HG03469 (cell line): ENCODE measurements around the gene CD300A.

Experiments
- ATAC-seq: cut with Tn5 transposase; IDR thresholded peaks from one replicate; pipeline ENCODE4 v1.9.1; 2021; ENCODE audit warnings: mild to moderate bottlenecking, moderate library complexity, moderate number of reproducible peaks; ENCODE audit not compliant: unreplicated experiment

Gene CD300A

GRCh38 chr17:74439691-74440567, 26.5 kb upstream of the CD300A start:
- no peak for ATAC-seq

DNA sequence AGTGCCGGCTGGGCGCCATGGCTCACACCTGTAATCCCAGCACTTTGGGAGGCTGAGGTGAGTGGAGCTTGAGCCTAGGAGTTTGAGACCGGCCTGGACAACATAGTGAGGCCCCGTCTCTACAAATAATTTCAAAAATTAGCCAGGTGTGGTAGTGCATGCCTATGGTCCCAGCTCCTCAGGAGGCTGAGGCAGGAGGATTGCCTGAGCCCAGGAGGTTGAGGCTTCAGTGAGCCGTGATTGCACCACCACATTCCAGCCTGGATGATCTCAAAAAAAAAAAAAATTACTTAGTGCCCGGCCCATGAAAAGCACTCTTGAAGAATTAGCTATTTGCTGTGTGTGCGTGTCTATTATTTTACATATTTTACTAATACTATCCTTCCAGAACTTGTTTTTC, 24.9 kb upstream of the CD300A start:
- no peak for ATAC-seq

DNA sequence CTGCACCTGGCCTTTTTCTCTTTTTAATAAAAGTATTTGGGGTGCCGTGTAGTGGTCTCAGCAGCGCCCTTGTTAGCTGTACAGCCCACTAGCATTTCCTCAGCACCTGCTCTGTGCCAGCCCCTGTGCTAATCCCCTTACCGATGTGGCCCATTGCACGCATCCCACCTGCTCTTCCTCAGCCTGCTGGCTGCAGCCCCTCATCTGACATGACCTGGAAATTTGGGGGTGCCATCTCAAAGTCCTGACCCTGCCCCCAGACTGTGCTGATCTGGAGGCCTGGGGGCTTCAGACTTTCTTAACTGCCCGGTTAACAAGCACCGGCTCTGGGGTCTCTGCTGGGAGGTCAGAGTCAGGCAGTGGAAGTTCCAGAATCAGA, 24.2 kb upstream of the CD300A start:
- no peak for ATAC-seq

- ATAC-seq = no peak
Measured at GRCh38 chr17:74442670-74443515, 23.5 kb upstream of the CD300A start.

GRCh38 chr17:74443516-74444296, 22.7 kb upstream of the CD300A start:
- no peak for ATAC-seq

DNA sequence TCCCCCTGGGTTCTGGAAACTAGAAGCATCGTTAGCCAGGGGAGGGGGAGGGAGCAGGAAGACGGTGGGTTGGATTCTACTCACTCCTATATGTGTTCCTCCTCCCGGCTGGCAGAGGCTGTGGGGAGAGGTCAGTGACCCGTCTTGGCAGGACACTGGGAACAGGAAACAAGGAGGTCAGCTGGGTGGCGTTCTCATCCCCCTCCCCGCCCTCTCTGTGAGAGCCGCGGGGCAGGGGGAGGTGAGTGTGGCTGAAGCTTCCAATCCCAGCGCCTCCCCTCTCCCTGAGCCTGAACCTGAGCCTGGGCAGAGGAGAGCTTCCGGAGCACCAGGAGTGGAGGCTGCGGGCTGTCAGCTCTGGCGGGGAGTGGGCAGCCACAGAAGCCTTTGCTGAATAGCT, 22.0 kb upstream of the CD300A start:
- ATAC-seq = no peak

GRCh38 chr17:74445158-74445557, 21.3 kb upstream of the CD300A start:
- no peak for ATAC-seq

- ATAC-seq = no peak
Measured at GRCh38 chr17:74446551-74447500, 19.6 kb upstream of the CD300A start.

GRCh38 chr17:74447628-74448159, 18.7 kb upstream of the CD300A start:
- no peak for ATAC-seq

DNA sequence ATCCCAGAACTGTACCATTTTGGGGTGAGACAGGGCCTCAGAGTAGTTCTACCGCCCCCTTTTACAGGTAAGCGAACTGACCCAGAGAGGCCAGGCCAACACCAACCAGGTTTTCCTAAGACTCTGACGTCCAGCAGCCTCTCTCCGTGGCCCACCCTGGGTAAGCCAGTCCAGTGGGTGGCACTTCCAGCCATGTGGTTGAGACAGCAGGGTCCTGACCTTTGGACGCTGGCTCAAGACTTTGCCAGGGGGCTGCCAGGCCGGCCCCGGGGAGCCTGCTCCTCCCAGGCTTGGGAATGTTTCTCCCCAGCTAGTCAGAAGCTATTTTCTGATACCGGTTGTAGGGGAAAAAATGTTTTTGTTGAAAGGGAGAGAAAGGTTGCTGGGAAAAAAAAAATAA, 17.7 kb upstream of the CD300A start:
- no peak for ATAC-seq

DNA sequence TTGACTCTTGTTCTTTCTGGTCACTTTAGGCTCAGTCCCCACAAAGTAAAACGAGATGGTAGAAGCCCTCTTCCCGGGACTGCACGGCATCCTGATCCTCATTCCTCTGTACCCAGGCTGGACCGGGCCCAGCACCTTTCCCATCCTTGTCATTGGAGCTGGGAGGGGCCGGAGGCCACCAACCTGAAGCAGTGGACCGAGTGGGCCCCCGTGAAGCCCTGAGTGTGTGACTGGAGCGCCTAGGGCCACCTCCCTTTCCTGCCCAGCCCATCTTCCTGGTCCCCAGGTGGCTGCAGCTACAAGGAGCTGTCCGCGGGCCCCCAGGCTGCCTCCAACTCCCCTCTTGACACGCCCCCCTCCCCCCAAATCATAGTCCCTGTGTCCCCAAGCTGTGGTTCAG, 17.1 kb upstream of the CD300A start:
- no peak for ATAC-seq

DNA sequence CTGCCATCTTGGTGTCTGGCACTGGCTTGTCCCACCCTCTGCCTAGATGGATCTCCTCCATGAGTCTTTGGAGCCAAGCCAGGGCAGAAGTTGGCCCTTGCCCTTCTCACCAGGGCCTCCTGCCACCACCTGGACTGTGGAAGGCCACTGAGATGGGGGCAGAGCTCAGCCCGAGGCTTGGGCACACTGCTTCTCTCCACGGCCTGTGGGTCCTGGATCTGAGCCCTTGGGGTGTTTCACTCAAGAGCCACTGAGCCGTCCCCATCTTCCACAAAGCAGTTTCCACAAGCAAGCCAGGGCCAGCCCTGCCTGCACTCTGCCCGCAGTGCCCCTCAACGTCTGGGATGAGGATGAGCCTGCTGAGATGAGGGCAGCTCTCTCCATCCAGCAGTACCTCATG, 16.7 kb upstream of the CD300A start:
- ATAC-seq = no peak

DNA sequence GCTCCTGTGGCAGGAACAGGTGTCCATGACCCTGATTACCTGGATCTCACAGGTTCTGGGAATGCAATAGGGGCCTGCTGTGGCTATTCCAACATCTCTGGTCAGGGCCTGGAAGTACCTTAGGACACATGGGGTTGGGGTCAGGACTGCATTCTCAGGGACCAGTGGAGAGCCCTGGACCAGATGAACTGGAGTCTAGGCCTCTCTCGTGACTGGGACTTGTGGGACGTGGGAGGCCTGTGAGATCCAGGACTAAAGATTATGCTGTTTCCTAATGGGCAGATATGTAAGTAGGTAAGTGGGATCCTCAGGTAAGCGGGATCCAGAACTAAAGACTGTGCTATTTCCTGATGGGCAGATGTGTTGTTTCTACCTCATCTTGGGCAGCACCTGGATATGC, 16.2 kb upstream of the CD300A start:
- no peak for ATAC-seq

GRCh38 chr17:74450925-74451403, 15.5 kb upstream of the CD300A start:
- no peak for ATAC-seq

DNA sequence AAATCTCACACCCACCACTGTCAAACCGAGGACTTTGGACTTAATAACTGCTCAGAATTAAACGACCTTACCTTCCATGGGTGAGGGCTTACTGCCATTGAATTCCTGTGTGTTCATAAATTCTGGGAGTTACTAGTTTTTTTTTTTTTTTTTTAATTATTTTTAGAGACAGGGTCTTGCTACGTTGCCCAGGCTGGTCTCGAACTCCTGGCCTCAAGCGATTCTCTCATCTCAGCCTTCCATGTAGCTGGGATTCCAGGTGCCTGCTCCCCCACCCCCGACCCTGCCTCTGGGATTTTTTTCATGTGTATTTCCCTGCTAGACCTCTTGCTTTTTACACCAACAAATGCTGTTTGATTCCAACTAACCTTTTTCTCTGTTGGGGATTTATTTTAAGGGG, 14.9 kb upstream of the CD300A start:
- ATAC-seq = no peak

- ATAC-seq = no peak
Measured at GRCh38 chr17:74452033-74452840, 14.2 kb upstream of the CD300A start.

DNA sequence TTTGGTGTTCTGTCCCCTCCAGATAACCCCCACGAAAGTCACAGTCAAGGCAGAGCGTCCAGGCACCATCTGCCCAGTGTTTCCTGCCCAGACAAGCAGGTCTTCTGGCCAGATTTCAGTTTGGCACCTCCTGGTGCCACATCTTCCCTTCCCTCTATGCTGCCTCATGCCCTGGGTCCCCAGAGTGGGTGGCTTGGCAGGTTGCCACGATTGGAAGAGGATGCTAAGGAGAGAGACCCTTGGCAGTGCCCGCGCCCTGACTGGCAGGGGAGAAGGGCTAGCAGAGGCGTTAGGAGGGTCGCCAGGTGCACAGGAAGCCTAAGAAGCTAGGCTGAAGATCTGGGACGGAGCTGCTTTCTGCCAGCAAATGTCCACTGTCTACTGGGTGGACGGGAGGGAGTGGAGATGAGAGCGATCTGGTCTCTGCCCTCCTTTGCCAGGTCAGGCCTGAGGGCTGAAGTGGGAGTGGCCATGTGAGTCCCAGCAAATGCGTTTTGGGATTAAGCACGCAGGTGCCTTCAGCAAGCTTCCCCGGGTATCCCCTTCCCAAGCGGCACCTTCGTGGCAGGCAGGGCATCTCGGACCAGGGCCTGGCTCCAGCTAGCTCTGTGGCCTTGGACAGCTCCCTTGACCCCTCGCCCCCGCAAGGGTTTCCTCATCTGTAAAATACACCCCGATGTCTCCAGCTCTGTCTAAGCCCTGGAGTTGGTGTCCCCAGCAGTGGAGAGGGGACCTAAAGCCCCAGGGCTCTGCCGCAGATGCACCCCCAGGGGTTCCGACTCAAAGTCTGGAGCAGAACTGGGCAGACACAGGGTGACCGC, 13.4 kb upstream of the CD300A start:
- no peak for ATAC-seq

DNA sequence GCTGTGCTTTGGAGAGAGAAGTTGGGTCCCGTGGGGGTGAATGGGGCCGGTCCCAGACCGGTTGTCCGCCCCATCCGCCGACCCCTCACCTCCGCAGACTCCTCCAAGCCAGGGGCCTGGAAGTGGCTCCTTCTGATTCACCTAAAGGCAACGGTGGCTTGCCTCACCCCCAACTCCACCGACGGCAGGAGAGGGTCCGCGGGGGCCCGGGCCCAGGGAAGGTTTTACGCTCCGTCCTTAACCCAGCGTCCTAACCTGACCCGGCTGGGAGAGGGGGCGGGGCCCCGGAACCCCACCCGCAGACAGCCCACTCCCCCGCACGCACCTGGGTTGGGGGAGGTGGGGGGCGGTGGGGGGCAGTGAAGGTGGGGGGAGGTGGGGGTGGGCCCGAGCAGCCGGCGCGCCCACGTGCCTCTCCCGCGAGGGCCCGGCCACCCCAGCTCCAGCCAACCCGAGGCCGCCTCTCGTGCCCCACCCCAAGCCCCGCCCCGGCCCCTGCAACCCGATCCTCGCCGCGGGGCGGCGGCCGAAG, 12.7 kb upstream of the CD300A start:
- ATAC-seq = no peak
